ENCODE measurements around the gene PPP1R1A.

DNA sequence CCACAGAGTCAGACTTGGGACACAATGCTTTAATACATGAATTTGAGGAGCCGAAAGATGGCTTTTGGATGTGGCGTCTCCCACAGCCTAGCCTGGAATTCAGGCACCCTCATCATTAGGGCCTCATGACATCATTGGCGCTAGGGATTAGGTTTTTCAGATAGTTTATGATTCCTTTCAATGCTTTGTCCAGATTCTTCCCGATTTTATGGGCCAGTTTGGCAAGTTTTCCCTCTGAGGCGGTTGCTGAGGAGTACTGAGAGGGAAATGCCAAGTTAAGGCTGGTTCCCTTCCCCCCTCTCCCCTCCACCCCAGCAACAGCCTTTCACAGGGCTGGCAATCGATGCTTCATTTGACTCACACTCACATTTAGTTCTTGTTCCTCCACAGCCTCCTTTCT is 19.7 kb upstream of the PPP1R1A start:
- TF ChIP-seq, protein P1, sequence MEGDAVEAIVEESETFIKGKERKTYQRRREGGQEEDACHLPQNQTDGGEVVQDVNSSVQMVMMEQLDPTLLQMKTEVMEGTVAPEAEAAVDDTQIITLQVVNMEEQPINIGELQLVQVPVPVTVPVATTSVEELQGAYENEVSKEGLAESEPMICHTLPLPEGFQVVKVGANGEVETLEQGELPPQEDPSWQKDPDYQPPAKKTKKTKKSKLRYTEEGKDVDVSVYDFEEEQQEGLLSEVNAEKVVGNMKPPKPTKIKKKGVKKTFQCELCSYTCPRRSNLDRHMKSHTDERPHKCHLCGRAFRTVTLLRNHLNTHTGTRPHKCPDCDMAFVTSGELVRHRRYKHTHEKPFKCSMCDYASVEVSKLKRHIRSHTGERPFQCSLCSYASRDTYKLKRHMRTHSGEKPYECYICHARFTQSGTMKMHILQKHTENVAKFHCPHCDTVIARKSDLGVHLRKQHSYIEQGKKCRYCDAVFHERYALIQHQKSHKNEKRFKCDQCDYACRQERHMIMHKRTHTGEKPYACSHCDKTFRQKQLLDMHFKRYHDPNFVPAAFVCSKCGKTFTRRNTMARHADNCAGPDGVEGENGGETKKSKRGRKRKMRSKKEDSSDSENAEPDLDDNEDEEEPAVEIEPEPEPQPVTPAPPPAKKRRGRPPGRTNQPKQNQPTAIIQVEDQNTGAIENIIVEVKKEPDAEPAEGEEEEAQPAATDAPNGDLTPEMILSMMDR (conservative IDR thresholded peaks at IDR 0.05; ENCODE audit: low read length): no peak
- TF ChIP-seq EZH2phosphoT487 (IDR thresholded peaks at IDR 0.05; ENCODE audit: borderline replicate concordance, low read depth, low read length): no peak

All from OCI-LY7 (cell line).